Prostate gland (tissue), 2 donors: ENCODE results near the gene HMG20B.

Experiments used
- POLR2A ChIP-seq: fragments of 450-650 bp; IDR thresholded peaks from one replicate; pipeline ENCODE4 v1.6.1; 2016; ENCODE audit warnings: antibody characterized with exemption, mild to moderate bottlenecking
- POLR2AphosphoS5 ChIP-seq: sonication (generic); formaldehyde crosslinking; IDR thresholded peaks from one replicate; pipeline ENCODE4 v1.6.1; 2017; ENCODE audit warnings: antibody characterized with exemption
- TF ChIP-seq, protein P1 (sequence below), 4 experiments: fragments of 200-600 bp in 2 of 4; fragments of 450-650 bp in 2 of 4; sonication (generic) in 2 of 4; IDR thresholded peaks; 1 replicate in 3 of 4; 2 replicates in 1 of 4; pipeline ENCODE4 v1.5.1; 2016 to 2019; ENCODE audit warnings: antibody characterized with exemption in 4 of 4, mild to moderate bottlenecking in 2 of 4, moderate library complexity in 2 of 4

- TF ChIP-seq, protein P1, sequence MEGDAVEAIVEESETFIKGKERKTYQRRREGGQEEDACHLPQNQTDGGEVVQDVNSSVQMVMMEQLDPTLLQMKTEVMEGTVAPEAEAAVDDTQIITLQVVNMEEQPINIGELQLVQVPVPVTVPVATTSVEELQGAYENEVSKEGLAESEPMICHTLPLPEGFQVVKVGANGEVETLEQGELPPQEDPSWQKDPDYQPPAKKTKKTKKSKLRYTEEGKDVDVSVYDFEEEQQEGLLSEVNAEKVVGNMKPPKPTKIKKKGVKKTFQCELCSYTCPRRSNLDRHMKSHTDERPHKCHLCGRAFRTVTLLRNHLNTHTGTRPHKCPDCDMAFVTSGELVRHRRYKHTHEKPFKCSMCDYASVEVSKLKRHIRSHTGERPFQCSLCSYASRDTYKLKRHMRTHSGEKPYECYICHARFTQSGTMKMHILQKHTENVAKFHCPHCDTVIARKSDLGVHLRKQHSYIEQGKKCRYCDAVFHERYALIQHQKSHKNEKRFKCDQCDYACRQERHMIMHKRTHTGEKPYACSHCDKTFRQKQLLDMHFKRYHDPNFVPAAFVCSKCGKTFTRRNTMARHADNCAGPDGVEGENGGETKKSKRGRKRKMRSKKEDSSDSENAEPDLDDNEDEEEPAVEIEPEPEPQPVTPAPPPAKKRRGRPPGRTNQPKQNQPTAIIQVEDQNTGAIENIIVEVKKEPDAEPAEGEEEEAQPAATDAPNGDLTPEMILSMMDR (IDR thresholded peaks at IDR 0.05) = no peak
- no peak for TF ChIP-seq POLR2A
- TF ChIP-seq POLR2AphosphoS5 = no peak
Observed at GRCh38 chr19:3549816-3550215, 22.9 kb upstream of the HMG20B start.
